Activated T-cell treated with anti-CD3 and anti-CD28 coated beads, Interleukin-2, amount 50 U/mL, for 4 hours (primary cell): ENCODE data around the gene PRR9. TPM values are rescaled to one million over a fixed set of nuclear protein-coding genes. Genes with fewer than 3 reads are reported as not detected.

Experiments
- ATAC-seq, 2 donors: fragments of 200-7000 bp; cut with Tn5 transposase; one replicate each; pipeline ENCODE4 v1.10.0; 2021
- DNase-seq: peaks from one replicate; pipeline ENCODE4 v3.0.0-alpha.2; 2020
- H3K27me3 Mint-ChIP-seq: one replicate; pipeline ENCODE4 v1.8.0; 2021; ENCODE audit warnings: low read depth, mixed read lengths
- H3K36me3 Mint-ChIP-seq: one replicate; pipeline ENCODE4 v1.8.0; 2022; ENCODE audit warnings: mixed read lengths; ENCODE audit not compliant: insufficient read depth
- H3K4me1 Mint-ChIP-seq: one replicate; pipeline ENCODE4 v1.8.0; 2021; ENCODE audit warnings: low read depth, mixed read lengths
- H3K4me3 Mint-ChIP-seq: one replicate; pipeline ENCODE4 v1.8.0; 2021; ENCODE audit warnings: mild to moderate bottlenecking, moderate library complexity, mixed read lengths
- H3K9me3 Mint-ChIP-seq: one replicate; pipeline ENCODE4 v1.8.0; 2021; ENCODE audit warnings: mixed read lengths
- total RNA-seq, 3 donors: library from RNA; stranded (reverse); gene quantifications; one replicate each; pipeline ENCODE4 v1.2.1, GENCODE V29; 2021

Gene PRR9
- total RNA-seq, 3 donors from 2014 or later = not detected

DNA sequence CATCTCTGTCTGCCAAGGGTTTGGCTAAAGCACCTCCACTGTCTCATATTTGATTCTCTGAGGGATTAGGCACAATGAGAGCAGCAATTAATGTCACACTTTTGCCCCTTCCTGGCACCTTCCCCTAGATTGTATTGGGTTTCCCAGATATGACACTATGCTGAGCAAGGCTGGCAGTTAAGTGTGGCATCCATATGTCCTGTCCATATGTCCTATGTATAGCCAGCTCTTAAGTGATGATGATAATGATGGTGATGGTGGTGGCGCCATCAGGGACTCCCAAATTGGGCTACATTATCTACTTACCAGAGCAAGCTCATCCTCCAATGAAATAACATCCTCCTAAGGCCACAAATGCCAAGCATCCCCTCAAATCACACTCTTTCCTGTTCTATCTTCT, 28.6 kb downstream of the PRR9 start:
- no peaks in the 10 kb centered on the region for H3K9me3 Mint-ChIP-seq
- peaks cover 38% of the 10 kb centered on the region for H3K27me3 Mint-ChIP-seq
- H3K4me3 Mint-ChIP-seq = no peak overlapping the region
- H3K4me1 Mint-ChIP-seq = no peaks in the 10 kb centered on the region
- ATAC-seq (no peak), DNase-seq (no peak)
- H3K36me3 Mint-ChIP-seq = no peaks in the 10 kb centered on the region

GRCh38 chr1:153246825-153247224, 29.4 kb downstream of the PRR9 start:
- DNase-seq (no peak), ATAC-seq (no peak)
- H3K36me3 Mint-ChIP-seq = no peaks in the 10 kb centered on the region
- no peaks in the 10 kb centered on the region for H3K9me3 Mint-ChIP-seq
- H3K4me1 Mint-ChIP-seq = no peaks in the 10 kb centered on the region
- peaks cover 39% of the 10 kb centered on the region for H3K27me3 Mint-ChIP-seq
- no peak overlapping the region for H3K4me3 Mint-ChIP-seq

DNA sequence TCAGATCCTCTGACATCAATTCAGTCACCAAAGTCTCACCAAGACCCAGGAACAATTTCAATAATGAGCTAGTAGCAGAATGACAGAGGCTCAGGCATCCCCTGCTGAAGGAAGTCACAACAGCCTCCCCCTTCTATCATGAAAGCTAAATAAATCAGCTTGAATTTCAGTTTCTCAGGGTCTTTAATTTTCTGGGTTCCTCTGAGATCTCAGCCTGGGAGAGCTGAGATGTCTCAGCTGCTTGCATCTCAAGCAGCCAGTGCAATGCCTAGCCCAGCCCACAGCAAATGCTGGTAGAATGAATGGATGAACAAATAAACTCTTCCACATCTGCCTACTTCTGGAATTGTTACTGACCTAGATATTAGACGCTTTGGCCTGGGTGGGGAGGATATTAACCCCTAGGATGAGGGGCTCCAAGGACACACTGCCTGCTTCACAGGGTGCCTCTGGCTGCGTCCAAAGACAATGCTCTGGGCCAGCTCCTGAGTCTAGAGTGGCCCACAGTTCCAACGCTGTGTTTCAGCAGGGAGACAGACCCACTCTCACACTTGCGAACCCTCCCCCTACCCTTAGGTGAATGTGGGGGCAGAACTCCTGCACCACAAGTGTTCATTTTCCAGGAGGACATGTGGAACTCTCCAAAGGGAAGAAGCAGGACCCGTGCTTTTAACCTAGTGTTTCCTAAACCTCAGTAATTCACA, 30.9 kb downstream of the PRR9 start:
- Mint-ChIP-seq H3K27me3 (peaks cover 43% of the 10 kb centered on the region), H3K4me3 (no peak overlapping the region), H3K4me1 (no peaks in the 10 kb centered on the region), H3K36me3 (no peaks in the 10 kb centered on the region), H3K9me3 (no peaks in the 10 kb centered on the region)
- no peak for DNase-seq
- no peak for ATAC-seq

DNA sequence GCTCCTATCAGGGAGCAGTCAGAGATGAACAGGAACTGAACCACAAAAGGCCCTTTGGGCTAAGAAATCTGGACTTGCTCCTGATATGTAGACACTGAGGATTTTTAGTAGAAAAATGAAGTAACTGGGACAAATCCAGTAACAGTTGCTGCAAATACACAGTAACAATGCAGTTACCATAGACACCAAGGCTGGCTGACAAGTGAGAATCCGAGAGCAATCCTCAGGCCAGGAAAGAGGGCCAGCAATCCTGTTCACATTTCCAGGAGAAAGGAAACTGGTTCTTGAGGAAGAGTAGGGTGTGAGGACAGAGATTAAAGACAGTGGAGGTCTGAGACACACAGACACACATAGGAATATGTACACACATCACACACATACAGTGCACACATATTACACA, 32.8 kb downstream of the PRR9 start:
- DNase-seq (no peak), ATAC-seq (no peak)
- no peaks in the 10 kb centered on the region for H3K36me3 Mint-ChIP-seq
- H3K27me3 Mint-ChIP-seq = peaks cover 37% of the 10 kb centered on the region
- H3K4me1 Mint-ChIP-seq = no peaks in the 10 kb centered on the region
- H3K4me3 Mint-ChIP-seq = no peak overlapping the region
- H3K9me3 Mint-ChIP-seq = no peaks in the 10 kb centered on the region

DNA sequence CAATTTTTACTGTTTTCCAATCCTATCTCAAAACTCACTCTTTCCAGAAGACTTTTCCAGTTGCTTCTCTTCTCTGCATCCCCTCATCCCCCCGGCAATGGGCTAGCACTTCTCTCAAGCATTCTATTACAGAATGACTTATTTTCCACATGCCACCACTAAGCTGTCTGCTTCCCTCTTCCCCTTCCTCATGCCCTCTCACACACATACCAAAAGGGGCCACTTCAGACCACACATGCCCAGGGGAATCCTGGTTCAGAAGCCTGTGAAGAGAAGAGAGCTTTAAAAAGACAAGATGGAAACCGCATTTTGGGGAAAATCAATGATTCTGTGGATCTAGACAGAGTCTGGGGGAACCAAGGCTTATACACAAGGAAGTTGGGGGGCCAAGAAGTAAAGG, 33.7 kb downstream of the PRR9 start:
- ATAC-seq = no peak
- DNase-seq = no peak
- H3K4me3 Mint-ChIP-seq = no peak overlapping the region
- H3K36me3 Mint-ChIP-seq = no peaks in the 10 kb centered on the region
- no peaks in the 10 kb centered on the region for H3K9me3 Mint-ChIP-seq
- no peaks in the 10 kb centered on the region for H3K4me1 Mint-ChIP-seq
- peaks cover 31% of the 10 kb centered on the region for H3K27me3 Mint-ChIP-seq

- Mint-ChIP-seq H3K4me3 (no peak overlapping the region), H3K36me3 (no peaks in the 10 kb centered on the region), H3K4me1 (no peaks in the 10 kb centered on the region), H3K9me3 (no peaks in the 10 kb centered on the region), H3K27me3 (peaks cover 26% of the 10 kb centered on the region)
- DNase-seq (no peak), ATAC-seq (no peak)
Observed at GRCh38 chr1:153251562-153251961, 34.2 kb downstream of the PRR9 start.

GRCh38 chr1:153251988-153252387, 34.6 kb downstream of the PRR9 start:
- Mint-ChIP-seq H3K4me3 (no peak overlapping the region), H3K27me3 (peaks cover 26% of the 10 kb centered on the region), H3K36me3 (no peaks in the 10 kb centered on the region), H3K4me1 (no peaks in the 10 kb centered on the region), H3K9me3 (no peaks in the 10 kb centered on the region)
- no peak for DNase-seq
- no peak for ATAC-seq

GRCh38 chr1:153253076-153253475, 35.7 kb downstream of the PRR9 start:
- DNase-seq (no peak), ATAC-seq (no peak)
- H3K9me3 Mint-ChIP-seq = no peaks in the 10 kb centered on the region
- H3K4me1 Mint-ChIP-seq = no peaks in the 10 kb centered on the region
- peaks cover 20% of the 10 kb centered on the region for H3K27me3 Mint-ChIP-seq
- H3K36me3 Mint-ChIP-seq = no peaks in the 10 kb centered on the region
- no peak overlapping the region for H3K4me3 Mint-ChIP-seq

GRCh38 chr1:153253693-153254092, 36.3 kb downstream of the PRR9 start:
- peaks cover 15% of the 10 kb centered on the region for H3K27me3 Mint-ChIP-seq
- H3K4me1 Mint-ChIP-seq = no peaks in the 10 kb centered on the region
- DNase-seq = no peak
- H3K36me3 Mint-ChIP-seq = no peaks in the 10 kb centered on the region
- no peak overlapping the region for H3K4me3 Mint-ChIP-seq
- no peak for ATAC-seq
- H3K9me3 Mint-ChIP-seq = no peaks in the 10 kb centered on the region

DNA sequence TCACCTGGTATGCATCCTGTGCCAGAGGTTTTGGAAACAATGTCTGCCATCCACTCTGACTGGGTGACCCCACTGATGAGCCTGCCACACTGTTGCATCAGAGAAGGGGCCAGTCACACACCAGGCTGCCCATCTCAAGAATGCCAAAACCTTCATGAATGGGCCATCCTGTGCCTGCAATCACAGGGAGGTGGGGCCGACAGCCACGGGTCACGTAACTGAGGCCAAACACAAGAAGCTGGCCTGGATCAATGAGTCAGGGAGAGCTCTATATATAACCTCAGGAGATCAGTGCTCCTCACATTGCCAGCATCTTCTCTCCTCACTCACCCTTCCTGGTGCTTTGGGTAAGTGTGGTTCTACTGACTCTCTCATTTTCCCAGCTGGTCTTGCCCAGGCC, 42.0 kb downstream of the PRR9 start, which contains the start of gene LORICRIN:
Gene LORICRIN (plus strand): TSS at position 301 of the 400 bp plus-strand sequence. CDS start 1,263 bp downstream, outside the sequence.
- DNase-seq (no peak), ATAC-seq (no peak)
- no peaks in the 10 kb centered on the region for H3K36me3 Mint-ChIP-seq
- no peaks in the 10 kb centered on the region for H3K9me3 Mint-ChIP-seq
- peaks cover 21% of the 10 kb centered on the region for H3K4me1 Mint-ChIP-seq
- peaks cover 38% of the 10 kb centered on the region for H3K27me3 Mint-ChIP-seq
- H3K4me3 Mint-ChIP-seq = peak within 1 kb of the TSS; percentile 61

DNA sequence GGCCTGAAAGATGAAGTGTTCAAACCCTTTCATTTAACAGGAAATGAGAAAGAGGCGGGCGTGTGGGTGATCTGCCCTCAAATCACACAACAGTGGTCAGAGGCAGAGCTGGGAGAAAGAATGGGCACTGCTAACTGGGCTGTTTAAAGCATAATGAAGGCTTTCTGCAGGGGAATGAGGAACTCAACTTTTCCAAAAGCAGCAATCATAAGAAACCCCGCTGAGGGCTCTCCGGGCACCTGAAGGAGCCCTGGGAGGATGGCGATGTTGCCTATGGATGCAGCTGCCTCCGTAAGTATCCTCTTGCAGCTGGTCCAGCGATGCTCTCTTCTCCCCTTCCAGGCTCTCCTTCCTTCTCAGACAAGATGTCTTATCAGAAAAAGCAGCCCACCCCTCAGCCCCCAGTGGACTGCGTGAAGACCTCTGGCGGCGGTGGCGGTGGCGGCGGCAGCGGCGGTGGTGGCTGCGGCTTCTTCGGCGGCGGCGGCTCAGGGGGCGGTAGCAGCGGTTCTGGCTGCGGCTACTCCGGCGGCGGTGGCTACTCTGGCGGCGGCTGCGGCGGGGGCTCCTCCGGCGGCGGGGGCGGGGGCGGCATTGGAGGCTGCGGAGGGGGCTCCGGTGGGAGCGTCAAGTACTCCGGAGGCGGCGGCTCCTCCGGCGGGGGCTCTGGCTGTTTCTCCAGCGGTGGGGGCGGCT, 43.3 kb downstream of the PRR9 start:
- no peaks in the 10 kb centered on the region for H3K9me3 Mint-ChIP-seq
- DNase-seq = peak; percentile 8
- H3K4me3 Mint-ChIP-seq = peak overlapping the region; percentile 61
- ATAC-seq = peak; percentile 27 to 41
- H3K4me1 Mint-ChIP-seq = peaks cover 21% of the 10 kb centered on the region
- H3K27me3 Mint-ChIP-seq = peaks cover 49% of the 10 kb centered on the region
- H3K36me3 Mint-ChIP-seq = no peaks in the 10 kb centered on the region

DNA sequence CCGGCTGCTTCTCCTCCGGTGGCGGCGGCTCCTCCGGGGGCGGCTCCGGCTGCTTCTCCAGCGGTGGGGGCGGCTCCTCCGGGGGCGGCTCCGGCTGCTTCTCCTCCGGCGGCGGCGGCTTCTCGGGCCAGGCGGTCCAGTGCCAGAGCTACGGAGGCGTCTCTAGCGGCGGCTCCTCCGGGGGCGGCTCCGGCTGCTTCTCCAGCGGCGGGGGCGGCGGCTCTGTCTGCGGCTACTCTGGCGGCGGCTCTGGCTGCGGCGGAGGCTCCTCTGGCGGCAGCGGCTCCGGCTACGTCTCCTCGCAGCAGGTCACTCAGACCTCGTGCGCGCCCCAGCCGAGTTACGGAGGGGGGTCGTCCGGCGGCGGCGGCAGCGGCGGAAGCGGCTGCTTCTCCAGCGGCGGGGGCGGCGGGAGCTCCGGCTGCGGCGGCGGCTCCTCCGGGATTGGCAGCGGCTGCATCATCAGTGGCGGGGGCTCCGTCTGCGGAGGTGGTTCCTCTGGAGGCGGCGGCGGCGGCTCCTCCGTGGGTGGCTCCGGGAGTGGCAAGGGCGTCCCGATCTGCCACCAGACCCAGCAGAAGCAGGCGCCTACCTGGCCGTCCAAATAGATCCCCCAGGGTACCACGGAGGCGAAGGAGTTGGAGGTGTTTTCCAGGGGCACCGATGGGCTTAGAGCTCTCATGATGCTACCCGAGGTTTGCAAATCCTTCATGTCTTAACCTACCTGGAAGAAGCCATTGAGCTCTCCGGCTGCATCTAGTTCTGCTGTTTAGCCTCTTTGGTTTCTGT, 44.1 kb downstream of the PRR9 start:
- Mint-ChIP-seq H3K36me3 (no peaks in the 10 kb centered on the region), H3K27me3 (peaks cover 54% of the 10 kb centered on the region), H3K9me3 (no peaks in the 10 kb centered on the region), H3K4me1 (peaks cover 21% of the 10 kb centered on the region), H3K4me3 (peak overlapping the region; percentile 66)
- ATAC-seq = peak; percentile 21 to 35
- DNase-seq = peak; percentile 21

GRCh38 chr1:153262070-153262366, 44.6 kb downstream of the PRR9 start:
- DNase-seq = no peak
- peak overlapping the region; percentile 66 for H3K4me3 Mint-ChIP-seq
- H3K36me3 Mint-ChIP-seq = no peaks in the 10 kb centered on the region
- no peak for ATAC-seq
- H3K9me3 Mint-ChIP-seq = no peaks in the 10 kb centered on the region
- peaks cover 58% of the 10 kb centered on the region for H3K27me3 Mint-ChIP-seq
- H3K4me1 Mint-ChIP-seq = peaks cover 21% of the 10 kb centered on the region

DNA sequence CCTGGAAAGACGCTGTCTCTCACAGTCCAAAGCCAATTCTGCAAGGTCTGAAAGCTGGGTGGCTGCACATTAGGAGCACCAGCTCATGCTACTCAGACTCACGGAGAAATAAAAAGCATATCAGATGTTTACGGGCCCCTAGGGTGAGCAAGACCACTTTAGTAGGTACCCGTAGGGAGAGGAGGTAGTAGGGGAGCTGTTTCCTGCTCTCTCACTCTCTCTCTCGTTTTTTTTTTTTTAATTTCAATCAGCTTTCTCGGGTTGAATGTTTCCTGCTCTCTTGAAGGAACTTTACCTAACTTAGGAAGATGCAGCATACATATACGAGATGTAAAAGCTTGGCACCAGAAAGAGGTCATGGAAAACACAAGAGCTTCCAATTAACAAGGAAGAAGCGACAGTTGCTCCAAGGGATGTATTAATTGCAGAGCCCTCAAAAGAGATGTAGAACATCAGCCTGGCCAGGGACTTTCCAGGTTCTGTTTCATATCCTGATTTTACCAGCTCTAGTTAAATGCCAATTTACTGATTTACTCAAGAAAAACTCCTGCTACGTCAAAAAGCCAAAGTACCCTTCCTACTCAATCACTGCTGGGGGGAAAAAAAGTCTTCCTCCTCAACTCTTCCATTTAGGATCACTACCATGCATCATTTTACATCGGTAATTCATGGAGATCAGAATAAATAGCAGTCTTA, 45.2 kb downstream of the PRR9 start:
- DNase-seq (no peak), ATAC-seq (peak in 1 of 2 donors; percentile 29)
- H3K9me3 Mint-ChIP-seq = no peaks in the 10 kb centered on the region
- H3K4me3 Mint-ChIP-seq = peak overlapping the region; percentile 66
- H3K27me3 Mint-ChIP-seq = peaks cover 62% of the 10 kb centered on the region
- no peaks in the 10 kb centered on the region for H3K36me3 Mint-ChIP-seq
- H3K4me1 Mint-ChIP-seq = peaks cover 21% of the 10 kb centered on the region
